MM.1S (cell line): Measurements from ENCODE around the gene VAV2.

Experiments used
- DNase-seq: peaks from one replicate; pipeline ENCODE4 v3.0.0-alpha.2; 2015
- H2AFZ ChIP-seq: fragments of 300-600 bp; sonication (generic); 2 replicates; pipeline ENCODE4 v1.6.0; 2016; ENCODE audit warnings: antibody characterized with exemption, low read length
- H3F3A ChIP-seq: fragments of 300-600 bp; sonication (generic); 2 replicates; pipeline ENCODE4 v1.6.1; 2016; ENCODE audit warnings: mild to moderate bottlenecking, antibody characterized with exemption, low read length, moderate library complexity, mixed read lengths; ENCODE audit not compliant: insufficient read depth
- H3K27ac ChIP-seq: fragments of 300-600 bp; sonication (generic); 2 replicates; pipeline ENCODE4 v1.5.1; 2016; ENCODE audit warnings: mild to moderate bottlenecking, low read length
- H3K27me3 ChIP-seq: fragments of 300-600 bp; sonication (generic); replicated peaks from 2 replicates; pipeline ENCODE4 v1.6.0; 2016; ENCODE audit warnings: low read length; ENCODE audit not compliant: insufficient read depth
- H3K36me3 ChIP-seq: fragments of 300-600 bp; sonication (generic); replicated peaks from 2 replicates; pipeline ENCODE4 v1.6.1; 2016; ENCODE audit warnings: mild to moderate bottlenecking, low read length, mixed read lengths; ENCODE audit not compliant: insufficient read depth
- H3K4me1 ChIP-seq: fragments of 300-600 bp; sonication (generic); 2 replicates; pipeline ENCODE4 v1.6.1; 2016; ENCODE audit warnings: low read length, mixed read lengths
- H3K4me2 ChIP-seq: fragments of 300-600 bp; sonication (generic); 2 replicates; pipeline ENCODE4 v1.6.0; 2016; ENCODE audit warnings: low read depth, low read length
- H3K4me3 ChIP-seq: fragments of 300-600 bp; sonication (generic); 2 replicates; pipeline ENCODE4 v1.5.1; 2016; ENCODE audit warnings: low read length, mixed read lengths
- H3K79me2 ChIP-seq: fragments of 300-600 bp; sonication (generic); 2 replicates; pipeline ENCODE4 v1.6.1; 2016; ENCODE audit warnings: mixed run types, low read length, mixed read lengths
- H3K9ac ChIP-seq: fragments of 300-600 bp; sonication (generic); 2 replicates; pipeline ENCODE4 v1.6.1; 2016; ENCODE audit warnings: low read length, mixed read lengths
- H3K9me2 ChIP-seq: fragments of 300-600 bp; sonication (generic); replicated peaks from 2 replicates; pipeline ENCODE4 v1.6.1; 2016; ENCODE audit warnings: mild to moderate bottlenecking, low read length, mixed read lengths; ENCODE audit not compliant: insufficient read depth
- H3K9me3 ChIP-seq: fragments of 300-600 bp; sonication (generic); replicated peaks from 2 replicates; pipeline ENCODE4 v1.6.1; 2016; ENCODE audit warnings: mild to moderate bottlenecking, low read length, mixed read lengths; ENCODE audit not compliant: insufficient read depth
- H4K20me1 ChIP-seq: fragments of 300-600 bp; sonication (generic); 2 replicates; pipeline ENCODE4 v1.6.1; 2016; ENCODE audit warnings: mild to moderate bottlenecking, low read length, moderate library complexity, mixed read lengths; ENCODE audit not compliant: insufficient read depth
- CTCF ChIP-seq: fragments of 300-600 bp; sonication (generic); IDR thresholded peaks from 2 replicates; pipeline ENCODE4 v1.5.1; 2016; ENCODE audit warnings: antibody characterized with exemption, low read length, mixed read lengths
- EZH2 ChIP-seq: fragments of 300-600 bp; sonication (generic); optimal IDR thresholded peaks from 2 replicates; pipeline ENCODE3; 2017; ENCODE audit warnings: low read depth, mild to moderate bottlenecking, antibody characterized with exemption, low read length, mixed read lengths
- EZH2phosphoT487 ChIP-seq: fragments of 300-600 bp; sonication (generic); IDR thresholded peaks from 2 replicates; pipeline ENCODE4 v1.6.1; 2018; ENCODE audit warnings: antibody characterized with exemption, low read length

Gene VAV2

GRCh38 chr9:133932633-133933032 is 59.5 kb downstream of the VAV2 start:
- no peaks in the 10 kb centered on the region for H3K36me3 ChIP-seq
- no peaks in the 10 kb centered on the region for H3F3A ChIP-seq
- no peak for DNase-seq
- H3K9ac ChIP-seq = no peak overlapping the region
- H3K4me1 ChIP-seq = no peaks in the 10 kb centered on the region
- H3K4me2 ChIP-seq = no peak overlapping the region
- TF ChIP-seq EZH2phosphoT487 = no peak
- TF ChIP-seq CTCF = no peak
- TF ChIP-seq EZH2 = no peak
- H3K9me3 ChIP-seq = no peaks in the 10 kb centered on the region
- no peaks in the 10 kb centered on the region for H4K20me1 ChIP-seq
- no peak overlapping the region for H2AFZ ChIP-seq
- H3K79me2 ChIP-seq = no peaks in the 10 kb centered on the region
- no peak overlapping the region for H3K4me3 ChIP-seq
- no peaks in the 10 kb centered on the region for H3K9me2 ChIP-seq
- H3K27me3 ChIP-seq = peaks cover 27% of the 10 kb centered on the region
- H3K27ac ChIP-seq = no peak overlapping the region

- Histone ChIP-seq H3K4me1 (no peaks in the 10 kb centered on the region), H3F3A (no peaks in the 10 kb centered on the region), H3K36me3 (no peaks in the 10 kb centered on the region), H3K4me3 (no peak overlapping the region), H3K79me2 (no peaks in the 10 kb centered on the region), H3K4me2 (no peak overlapping the region), H2AFZ (no peak overlapping the region), H3K9ac (no peak overlapping the region), H3K27me3 (peaks cover 27% of the 10 kb centered on the region), H3K27ac (no peak overlapping the region), H4K20me1 (no peaks in the 10 kb centered on the region), H3K9me3 (no peaks in the 10 kb centered on the region), H3K9me2 (no peaks in the 10 kb centered on the region)
- TF ChIP-seq EZH2phosphoT487 (no peak), EZH2 (no peak), CTCF (no peak)
- DNase-seq = no peak
Observed at GRCh38 chr9:133932181-133932580, 59.9 kb downstream of the VAV2 start.

GRCh38 chr9:133930682-133931485 is 61.2 kb downstream of the VAV2 start:
- Histone ChIP-seq H3K27me3 (peaks cover 26% of the 10 kb centered on the region), H4K20me1 (no peaks in the 10 kb centered on the region), H3K79me2 (no peaks in the 10 kb centered on the region), H3K36me3 (no peaks in the 10 kb centered on the region), H3F3A (no peaks in the 10 kb centered on the region), H3K27ac (no peak overlapping the region), H3K9ac (no peak overlapping the region), H3K4me2 (no peak overlapping the region), H3K4me1 (no peaks in the 10 kb centered on the region), H2AFZ (no peak overlapping the region), H3K9me2 (no peaks in the 10 kb centered on the region), H3K9me3 (no peaks in the 10 kb centered on the region), H3K4me3 (no peak overlapping the region)
- TF ChIP-seq CTCF (no peak), EZH2 (no peak), EZH2phosphoT487 (no peak)
- no peak for DNase-seq
